ENCODE measurements around the gene PCDH7.

Gene PCDH7

DNA sequence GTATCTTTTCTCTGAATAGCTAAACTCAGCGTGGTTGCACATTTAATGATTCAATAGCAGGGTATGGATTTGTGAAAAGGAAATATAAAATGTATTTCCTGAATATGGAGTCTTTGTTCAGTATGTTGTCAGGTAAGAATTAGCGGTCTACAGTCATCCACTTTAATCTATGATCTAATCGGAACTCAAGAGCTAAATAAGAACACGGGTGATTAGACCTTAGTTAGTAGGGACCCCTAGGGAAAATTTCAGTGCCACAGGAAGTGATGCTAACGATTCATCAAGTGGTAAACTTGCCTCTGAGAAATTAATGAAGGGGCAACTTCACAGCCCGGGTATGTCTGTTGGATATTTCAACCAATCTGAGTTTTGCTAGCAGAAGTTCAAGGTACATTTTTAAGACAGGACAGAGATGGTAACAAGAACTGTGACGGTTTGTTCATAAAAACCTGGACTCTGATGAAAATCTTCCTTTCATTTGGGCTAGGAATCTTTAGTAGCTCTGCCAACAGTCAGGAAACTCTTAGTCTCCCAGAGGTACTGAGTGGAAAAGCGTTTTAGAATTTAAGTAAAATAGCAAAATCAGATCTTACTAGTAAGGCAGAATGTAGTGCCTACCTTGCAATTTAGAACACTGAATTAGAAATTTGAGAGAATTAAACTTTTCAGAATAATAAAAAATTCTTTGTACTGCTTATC is 47.1 kb downstream of the PCDH7 start:
- DNase-seq (ENCODE audit: low read depth), result no peak
- no peak overlapping the region for H3K4me3 ChIP-seq (ENCODE audit: low read depth, low read length)
- TF ChIP-seq, protein P1, sequence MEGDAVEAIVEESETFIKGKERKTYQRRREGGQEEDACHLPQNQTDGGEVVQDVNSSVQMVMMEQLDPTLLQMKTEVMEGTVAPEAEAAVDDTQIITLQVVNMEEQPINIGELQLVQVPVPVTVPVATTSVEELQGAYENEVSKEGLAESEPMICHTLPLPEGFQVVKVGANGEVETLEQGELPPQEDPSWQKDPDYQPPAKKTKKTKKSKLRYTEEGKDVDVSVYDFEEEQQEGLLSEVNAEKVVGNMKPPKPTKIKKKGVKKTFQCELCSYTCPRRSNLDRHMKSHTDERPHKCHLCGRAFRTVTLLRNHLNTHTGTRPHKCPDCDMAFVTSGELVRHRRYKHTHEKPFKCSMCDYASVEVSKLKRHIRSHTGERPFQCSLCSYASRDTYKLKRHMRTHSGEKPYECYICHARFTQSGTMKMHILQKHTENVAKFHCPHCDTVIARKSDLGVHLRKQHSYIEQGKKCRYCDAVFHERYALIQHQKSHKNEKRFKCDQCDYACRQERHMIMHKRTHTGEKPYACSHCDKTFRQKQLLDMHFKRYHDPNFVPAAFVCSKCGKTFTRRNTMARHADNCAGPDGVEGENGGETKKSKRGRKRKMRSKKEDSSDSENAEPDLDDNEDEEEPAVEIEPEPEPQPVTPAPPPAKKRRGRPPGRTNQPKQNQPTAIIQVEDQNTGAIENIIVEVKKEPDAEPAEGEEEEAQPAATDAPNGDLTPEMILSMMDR (IDR thresholded peaks at IDR 0.05; ENCODE audit: low read depth, low read length, missing control alignments), result no peak

DNA sequence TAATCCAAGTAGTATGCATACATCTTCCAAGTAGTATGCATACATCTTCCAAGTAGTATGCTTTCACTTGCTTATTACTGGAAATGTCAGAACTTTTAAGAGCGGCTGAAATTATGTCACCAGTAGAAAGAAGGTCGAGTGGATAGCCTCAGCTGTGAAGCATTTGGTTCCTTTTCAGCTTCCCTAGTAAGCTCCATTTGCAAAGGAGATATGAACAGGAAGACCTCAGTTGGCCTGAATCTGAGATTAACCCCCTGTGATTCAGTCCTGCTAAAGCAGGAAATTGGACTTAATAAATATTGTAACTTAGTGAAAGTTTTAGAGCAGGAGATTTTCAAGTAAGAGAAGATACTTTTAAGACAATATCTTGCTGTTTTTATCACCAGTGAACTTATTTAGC is 48.1 kb downstream of the PCDH7 start:
- H3K4me3 ChIP-seq (ENCODE audit: low read depth, low read length), result no peak overlapping the region
- DNase-seq (ENCODE audit: low read depth), result no peak
- TF ChIP-seq, protein P1 (IDR thresholded peaks at IDR 0.05; ENCODE audit: low read depth, low read length, missing control alignments), result no peak

DNA sequence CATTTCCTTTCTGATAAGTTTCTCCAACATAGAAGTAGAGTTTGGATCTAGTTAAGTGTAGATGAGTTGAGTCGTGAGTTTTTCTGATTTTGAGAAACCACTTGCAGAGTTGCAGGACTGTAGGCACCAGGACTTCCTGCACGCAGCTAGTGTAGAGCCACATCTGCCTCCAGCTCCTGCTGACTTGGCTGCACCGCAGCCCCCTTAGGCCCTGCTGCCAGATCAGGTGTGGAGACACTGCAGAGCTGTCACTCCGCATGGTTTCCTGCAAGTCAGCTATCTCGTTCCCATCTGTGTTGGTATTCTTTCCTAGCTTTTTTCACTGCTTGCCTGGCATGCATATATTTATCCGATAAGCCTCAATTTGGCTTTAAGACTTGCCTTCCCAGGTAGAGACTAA is 48.9 kb downstream of the PCDH7 start:
- H3K4me3 ChIP-seq (ENCODE audit: low read depth, low read length), result no peak overlapping the region
- DNase-seq (ENCODE audit: low read depth), result no peak
- TF ChIP-seq, protein P1 (IDR thresholded peaks at IDR 0.05; ENCODE audit: low read depth, low read length, missing control alignments), result no peak

DNA sequence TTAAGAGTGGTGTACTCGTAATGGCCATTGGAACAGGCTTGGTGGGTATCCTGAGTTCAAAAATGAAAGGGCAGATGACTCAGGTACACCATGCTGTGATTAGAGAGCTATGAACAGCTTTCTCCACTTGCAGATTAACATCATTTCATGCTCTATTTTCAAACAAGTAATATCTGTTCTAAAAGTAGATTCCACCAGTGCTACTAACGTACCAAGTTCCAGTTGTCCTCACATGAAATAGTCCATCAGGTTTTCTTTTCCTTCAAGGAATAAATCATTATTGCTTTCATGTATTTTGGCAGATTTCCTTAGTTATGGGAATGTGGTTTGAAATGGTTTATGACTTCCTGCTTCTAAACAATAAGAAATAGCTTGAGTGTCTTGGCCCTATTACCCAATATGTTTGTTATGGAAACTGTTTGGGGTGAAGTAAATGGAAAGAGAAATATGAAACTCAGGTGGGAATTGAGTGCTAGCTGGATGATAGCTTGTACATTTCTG is 49.9 kb downstream of the PCDH7 start:
- TF ChIP-seq, protein P1 (IDR thresholded peaks at IDR 0.05; ENCODE audit: low read depth, low read length, missing control alignments), result no peak
- H3K4me3 ChIP-seq (ENCODE audit: low read depth, low read length), result no peak overlapping the region
- no peak for DNase-seq (ENCODE audit: low read depth)

DNA sequence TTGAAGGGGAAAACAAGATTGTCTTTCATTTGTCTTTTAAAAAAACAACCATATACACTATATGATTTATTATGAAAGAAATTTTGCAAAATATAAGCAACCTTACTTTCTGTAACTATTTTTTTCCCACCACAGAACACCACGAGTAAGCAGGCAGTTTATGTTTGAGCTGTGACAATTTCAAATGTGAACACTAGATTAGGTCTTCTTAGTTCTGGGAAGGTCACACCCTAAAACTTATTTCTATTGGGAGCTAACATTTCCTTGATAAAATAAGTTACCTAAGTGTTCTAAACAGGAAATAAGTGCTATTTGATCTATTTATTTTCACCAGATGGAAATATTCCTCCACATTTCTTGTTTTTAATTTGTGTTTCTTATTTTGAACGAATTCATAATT is 50.6 kb downstream of the PCDH7 start:
- no peak for DNase-seq (ENCODE audit: low read depth)
- TF ChIP-seq, protein P1 (IDR thresholded peaks at IDR 0.05; ENCODE audit: low read depth, low read length, missing control alignments), result no peak
- H3K4me3 ChIP-seq (ENCODE audit: low read depth, low read length), result no peak overlapping the region

DNA sequence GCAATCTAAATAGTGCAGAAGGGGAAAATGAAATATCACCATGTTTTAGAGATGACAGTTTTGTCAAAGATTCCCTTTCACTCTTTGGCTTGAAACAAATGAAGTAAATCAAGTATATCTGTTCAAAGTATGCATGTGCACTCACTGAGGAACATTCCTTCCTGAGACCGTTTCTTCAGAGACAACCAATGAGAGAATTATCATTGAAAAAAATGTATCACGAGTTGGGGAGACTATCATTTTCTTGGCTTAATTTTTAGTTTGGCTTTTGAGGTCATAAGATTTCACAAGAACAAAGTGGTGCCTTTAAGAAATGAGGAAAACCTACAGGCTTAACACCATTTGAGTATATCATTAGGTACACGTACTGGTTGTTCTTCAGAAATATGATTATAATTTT is 56.3 kb downstream of the PCDH7 start:
- TF ChIP-seq, protein P1 (IDR thresholded peaks at IDR 0.05; ENCODE audit: low read depth, low read length, missing control alignments), result no peak
- DNase-seq (ENCODE audit: low read depth), result no peak
- H3K4me3 ChIP-seq (ENCODE audit: low read depth, low read length), result no peak overlapping the region

DNA sequence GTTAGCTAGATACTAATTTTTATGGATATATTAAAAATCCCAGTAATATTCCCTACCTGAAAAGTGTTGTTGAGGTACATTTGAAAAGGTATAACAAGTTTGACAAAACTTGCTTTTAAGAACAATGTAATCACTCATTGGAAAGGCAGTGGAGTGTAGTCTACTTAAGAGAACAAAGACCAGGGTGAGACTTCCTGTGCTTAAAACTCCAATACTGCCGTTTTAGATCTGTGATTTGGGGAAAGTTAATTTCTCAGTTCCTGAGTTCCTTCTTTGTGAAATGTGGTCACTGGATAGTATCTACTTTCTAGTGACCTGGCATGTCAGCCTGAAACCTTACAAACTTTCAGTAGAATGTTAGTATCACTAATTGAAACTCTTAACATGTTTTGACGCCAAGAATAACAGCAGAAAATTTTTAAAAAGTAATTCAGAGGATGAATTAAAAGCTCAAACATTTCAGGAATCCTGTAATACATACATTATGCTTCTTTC is 56.8 kb downstream of the PCDH7 start:
- TF ChIP-seq, protein P1 (IDR thresholded peaks at IDR 0.05; ENCODE audit: low read depth, low read length, missing control alignments), result no peak
- no peak for DNase-seq (ENCODE audit: low read depth)
- no peak overlapping the region for H3K4me3 ChIP-seq (ENCODE audit: low read depth, low read length)
